ENCODE measurements around the gene HOXA9. TPM values are rescaled to one million over a fixed set of nuclear protein-coding genes. Genes with fewer than 3 reads are reported as not detected.

The HOXA9 gene
- total and polyA plus RNA-seq, 2 of the 4 experiments (the other 2 are of a cell fraction) = 0.18 to 0.32 TPM

- Histone ChIP-seq H4K5ac (ENCODE audit: low read depth, low read length) (no peak overlapping the region), H3K9me1 (ENCODE audit: insufficient read depth, low read length) (no peaks in the 10 kb centered on the region), H4K8ac (ENCODE audit: low read depth in 2 of 2, low read length in 2 of 2) (no peak overlapping the region), H3K36me3 (ENCODE audit: control insufficient read depth, insufficient read depth, low read length) (no peaks in the 10 kb centered on the region), H3K79me1 (ENCODE audit: low read depth in 1 of 2, low read length in 2 of 2) (no peaks in the 10 kb centered on the region), H2AFZ (replicated peaks; ENCODE audit: low read length, poor library complexity) (no peak overlapping the region), H2BK20ac (ENCODE audit: low read depth, low read length) (no peak overlapping the region), H2AK9ac (replicated peaks; ENCODE audit: low read depth, low read length, poor library complexity) (no peak overlapping the region), H3K9ac (ENCODE audit: low read depth, low read length) (no peak overlapping the region), H3K4me2 (ENCODE audit: low read depth, low read length) (no peak overlapping the region), H3K27ac (ENCODE audit: insufficient read depth, low read length) (no peak overlapping the region), H2BK15ac (ENCODE audit: low read depth, low read length) (no peak overlapping the region), H4K91ac (ENCODE audit: insufficient read depth, low read depth, low read length) (no peak overlapping the region), H3K4me3 (ENCODE audit: insufficient read depth, low read depth, low read length) (no peak overlapping the region), H3K27me3 (ENCODE audit: control insufficient read depth, insufficient read depth, low read length) (peaks cover 90% of the 10 kb centered on the region), H3K9me3 (ENCODE audit: control insufficient read depth, insufficient read depth, low read length) (peaks cover 16% of the 10 kb centered on the region; the same call in 1 of the 2 replicates), H2AK5ac (ENCODE audit: low read depth, low read length) (no peak overlapping the region), H3K23ac (ENCODE audit: low read depth, low read length) (no peak overlapping the region), H3K4ac (ENCODE audit: low read depth, low read length) (no peak overlapping the region), H2BK120ac (ENCODE audit: low read depth, low read length) (no peak overlapping the region), H4K20me1 (ENCODE audit: insufficient read depth, low read length) (peaks cover 8% of the 10 kb centered on the region; the same call in 1 of the 2 replicates), H2BK5ac (ENCODE audit: low read depth, low read length, poor library complexity, severe bottlenecking) (no peak overlapping the region), H3K14ac (replicated peaks; ENCODE audit: low read depth, low read length) (no peak overlapping the region), H3K4me1 (ENCODE audit: control insufficient read depth, insufficient read depth, low read length) (peaks cover 1% of the 10 kb centered on the region; the same call in 1 of the 2 replicates), H3K18ac (ENCODE audit: low read depth, low read length) (no peak overlapping the region), H3K56ac (ENCODE audit: extremely low read depth, insufficient read depth, low read length) (no peak overlapping the region)
- in situ Hi-C loops (cut with MboI; ENCODE audit: low sequenced_read_pairs) (loop anchor here (10.0 kb wide), 1 partner anchor 883 kb away; no protein-coding TSS in a partner anchor), intact Hi-C loops (cut with micrococcal nuclease) (loop anchor here (10.0 kb wide), 4 partner anchors 553 to 1913 kb away; partner anchors contain the start of gene TAX1BP1), dilution Hi-C loops (cut with HindIII; ENCODE audit: low sequenced_read_pairs, unreplicated experiment) (no loop called here)
- WGBS, 2 experiments (ENCODE audit: extremely low coverage in 2 of 2, insufficient read length in 1 of 2) = 10% methylated on average over 10 of the region's 42 CpGs; no CpG with 5 or more reads in 1 of the 2 experiments
- ChIA-PET CTCF (interaction anchor here (0.7 to 1.3 kb wide), 2 partner anchors 12 to 583 kb away, joined by 3 read pairs; no protein-coding TSS in a partner anchor), POLR2A (ENCODE audit: unreplicated experiment) (no interaction called here)
- BruUV-seq (replicated peaks) = no TSS peak
- ATAC-seq (ENCODE audit: low read depth) = no peak
- DNase-seq = no peak
- TF ChIP-seq CEBPB (IDR thresholded peaks at IDR 0.05; ENCODE audit: low read depth, low read length) (no peak), ELK1 (IDR thresholded peaks at IDR 0.05; ENCODE audit: borderline replicate concordance, low read depth, low read length) (no peak), FOS (IDR thresholded peaks at IDR 0.05; ENCODE audit: low read depth, low read length) (no peak), NFE2L2 (IDR thresholded peaks at IDR 0.05; ENCODE audit: low read depth, low read length) (no peak), RFX5 (IDR thresholded peaks at IDR 0.05; ENCODE audit: low read depth, low read length) (no peak), USF2 (IDR thresholded peaks at IDR 0.05; ENCODE audit: low read depth, low read length) (no peak), CTCF (conservative IDR thresholded peaks at IDR 0.05; ENCODE audit: low read depth, low read length) (no peak), CHD1 (IDR thresholded peaks at IDR 0.05; ENCODE audit: low read depth, low read length) (no peak), SMC3 (IDR thresholded peaks at IDR 0.05; ENCODE audit: low read depth, low read length) (no peak), RCOR1 (IDR thresholded peaks at IDR 0.05; ENCODE audit: insufficient replicate concordance, low read length) (no peak), MAFK (IDR thresholded peaks at IDR 0.05; ENCODE audit: low read depth, low read length) (no peak), MAZ (IDR thresholded peaks at IDR 0.05; ENCODE audit: borderline replicate concordance, low read depth, low read length) (no peak), RAD21 (IDR thresholded peaks at IDR 0.05; ENCODE audit: low read length) (no peak), POLR2A (IDR thresholded peaks at IDR 0.05; ENCODE audit: low read depth, low read length) (no peak), BHLHE40 (IDR thresholded peaks at IDR 0.05; ENCODE audit: low read depth, low read length) (no peak)
These were observed 26.7 kb upstream of the HOXA9 start for GRCh38 chr7:27191833-27192545.

All from IMR-90 (cell line).